Nephron (organoid): ENCODE results near the gene SPACA1.

Experiments
- H3K27ac Mint-ChIP-seq, 3 experiments: 2 replicates each; pipeline ENCODE4 v1.8.0; 2020; ENCODE audit warnings: mixed read lengths in 3 of 3, mild to moderate bottlenecking in 2 of 3, moderate library complexity in 1 of 3
- H3K27me3 Mint-ChIP-seq: 2 replicates; pipeline ENCODE4 v1.8.0; 2021; ENCODE audit warnings: low read depth, mild to moderate bottlenecking, moderate library complexity, mixed read lengths
- H3K36me3 Mint-ChIP-seq: 2 replicates; pipeline ENCODE4 v1.8.0; 2020; ENCODE audit warnings: low read depth, mixed read lengths
- H3K4me1 Mint-ChIP-seq: 2 replicates; pipeline ENCODE4 v1.8.0; 2020; ENCODE audit warnings: mixed read lengths
- H3K4me3 Mint-ChIP-seq, 3 experiments: 2 replicates each; pipeline ENCODE4 v1.8.0; 2020; ENCODE audit warnings: mild to moderate bottlenecking in 3 of 3, mixed read lengths in 3 of 3, moderate library complexity in 2 of 3
- H3K9me3 Mint-ChIP-seq: 2 replicates; pipeline ENCODE4 v1.8.0; 2020; ENCODE audit warnings: mixed read lengths
- CTCF ChIP-seq, 3 experiments: fragments of 200-600 bp; sonication (generic); IDR thresholded peaks; one replicate each; pipeline ENCODE4 v1.5.0; 2021; ENCODE audit warnings: antibody characterized with exemption in 3 of 3; ENCODE audit not compliant: unreplicated experiment in 3 of 3

The SPACA1 gene

DNA sequence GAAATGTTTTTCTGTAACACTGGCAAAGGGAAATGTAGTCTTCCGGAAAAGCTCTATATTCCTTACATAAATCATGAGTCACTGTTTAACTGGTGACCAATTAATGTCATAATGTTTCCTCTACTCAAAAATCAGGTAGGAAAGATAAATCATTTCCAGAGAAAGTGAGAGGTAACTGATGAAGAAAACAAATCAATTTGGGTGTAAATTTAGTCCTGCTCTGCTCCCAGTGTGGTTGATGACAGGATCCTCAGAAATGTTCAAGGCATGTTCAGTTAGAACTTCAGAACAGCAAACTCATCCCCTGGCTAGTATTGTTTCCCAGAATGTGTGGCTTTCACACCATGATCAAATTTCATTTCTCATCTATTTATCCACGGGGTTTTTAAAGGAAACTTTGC, 38.8 kb upstream of the SPACA1 start:
- TF ChIP-seq CTCF (IDR thresholded peaks at IDR 0.05; ENCODE audit: unreplicated experiment in 3 of 3), result no peak
- no peak overlapping the region for H3K4me3 Mint-ChIP-seq

GRCh38 chr6:88013015-88013414, 34.6 kb upstream of the SPACA1 start:
- Mint-ChIP-seq H3K27ac (no peak overlapping the region), H3K9me3 (no peaks in the 10 kb centered on the region), H3K36me3 (no peaks in the 10 kb centered on the region), H3K4me1 (peaks cover 14% of the 10 kb centered on the region), H3K4me3 (no peak overlapping the region), H3K27me3 (no peaks in the 10 kb centered on the region)
- no peak for TF ChIP-seq CTCF (IDR thresholded peaks at IDR 0.05; ENCODE audit: unreplicated experiment in 3 of 3)

More for the DNA sequence above, 38.8 kb upstream of the SPACA1 start:
- Mint-ChIP-seq H3K27ac (peak overlapping the region; percentile 38 to 72 (median 68)), H3K9me3 (no peaks in the 10 kb centered on the region), H3K4me1 (peaks cover 29% of the 10 kb centered on the region), H3K27me3 (no peaks in the 10 kb centered on the region), H3K36me3 (no peaks in the 10 kb centered on the region)

DNA sequence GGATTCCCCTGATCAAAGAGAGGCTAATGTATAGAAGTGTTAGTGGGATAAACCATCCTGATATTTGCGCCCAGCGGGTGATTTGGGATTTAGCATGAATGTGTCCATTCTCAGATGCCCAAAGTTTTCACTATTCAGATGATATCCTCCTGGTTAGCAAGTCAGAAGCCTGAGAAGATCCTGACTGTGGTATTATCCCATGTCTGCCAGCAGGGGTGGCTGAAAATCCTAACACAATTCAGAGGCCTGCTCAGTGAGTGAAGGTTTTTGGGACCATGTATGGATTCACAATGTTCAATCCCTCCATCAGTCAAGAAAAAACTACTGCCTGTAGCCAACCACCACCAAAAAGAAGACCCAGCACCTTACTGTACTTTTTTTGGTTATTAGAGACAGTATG, 34.1 kb upstream of the SPACA1 start:
- no peaks in the 10 kb centered on the region for H3K9me3 Mint-ChIP-seq
- no peak for TF ChIP-seq CTCF (IDR thresholded peaks at IDR 0.05; ENCODE audit: unreplicated experiment in 3 of 3)
- no peaks in the 10 kb centered on the region for H3K27me3 Mint-ChIP-seq
- H3K4me3 Mint-ChIP-seq, result no peak overlapping the region
- no peaks in the 10 kb centered on the region for H3K36me3 Mint-ChIP-seq
- no peak overlapping the region for H3K27ac Mint-ChIP-seq
- peaks cover 9% of the 10 kb centered on the region for H3K4me1 Mint-ChIP-seq

DNA sequence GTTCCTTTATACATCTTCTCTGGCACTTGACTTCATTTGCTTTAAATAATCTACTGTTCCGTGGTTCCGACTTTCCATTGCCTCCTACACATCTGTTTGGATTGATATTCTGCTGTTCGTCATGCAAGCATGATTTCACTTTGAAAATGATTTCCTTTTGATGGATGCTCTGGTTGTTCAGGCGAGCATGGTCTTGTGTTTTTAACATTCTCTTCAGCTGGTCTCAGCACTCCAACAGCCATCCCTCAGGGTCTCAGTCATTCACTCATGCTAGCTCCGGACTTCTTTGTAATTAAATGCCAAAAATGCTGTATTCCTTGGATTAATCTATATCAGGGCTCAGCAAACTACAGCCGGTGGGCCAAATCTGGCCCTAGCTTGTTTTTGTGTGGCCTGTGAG, 27.2 kb upstream of the SPACA1 start:
- H3K27me3 Mint-ChIP-seq, result no peaks in the 10 kb centered on the region
- peaks cover 5% of the 10 kb centered on the region for H3K4me1 Mint-ChIP-seq
- H3K9me3 Mint-ChIP-seq, result no peaks in the 10 kb centered on the region
- no peak for TF ChIP-seq CTCF (IDR thresholded peaks at IDR 0.05; ENCODE audit: unreplicated experiment in 3 of 3)
- H3K4me3 Mint-ChIP-seq, result no peak overlapping the region
- H3K27ac Mint-ChIP-seq, result no peak overlapping the region
- no peaks in the 10 kb centered on the region for H3K36me3 Mint-ChIP-seq

DNA sequence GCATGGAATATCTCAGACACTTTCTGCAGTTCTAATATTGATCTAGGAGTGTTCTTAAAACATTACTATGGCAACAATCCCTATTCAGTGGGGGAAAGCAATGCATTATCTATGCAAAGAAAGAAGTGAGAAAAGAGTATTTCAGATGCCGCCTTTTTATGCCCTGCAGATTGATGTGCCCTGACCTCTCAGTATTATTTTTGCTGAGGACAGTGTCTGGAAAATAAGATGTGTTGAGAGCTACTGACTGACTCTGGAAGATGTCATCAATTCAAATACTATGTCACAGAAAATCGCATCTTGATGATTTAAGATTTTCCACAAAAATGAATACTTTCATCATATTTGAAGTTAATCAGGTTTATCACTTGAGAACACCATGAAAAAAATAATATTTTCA, 22.9 kb upstream of the SPACA1 start:
- no peak overlapping the region for H3K27ac Mint-ChIP-seq
- no peaks in the 10 kb centered on the region for H3K36me3 Mint-ChIP-seq
- no peaks in the 10 kb centered on the region for H3K27me3 Mint-ChIP-seq
- no peak for TF ChIP-seq CTCF (IDR thresholded peaks at IDR 0.05; ENCODE audit: unreplicated experiment in 3 of 3)
- peaks cover 5% of the 10 kb centered on the region for H3K4me1 Mint-ChIP-seq
- no peak overlapping the region for H3K4me3 Mint-ChIP-seq
- H3K9me3 Mint-ChIP-seq, result peaks cover 12% of the 10 kb centered on the region

- TF ChIP-seq CTCF (IDR thresholded peaks at IDR 0.05; ENCODE audit: unreplicated experiment in 3 of 3), result no peak
- Mint-ChIP-seq H3K9me3 (peaks cover 48% of the 10 kb centered on the region), H3K4me3 (no peak overlapping the region), H3K36me3 (peaks cover 5% of the 10 kb centered on the region), H3K27me3 (no peaks in the 10 kb centered on the region), H3K4me1 (no peaks in the 10 kb centered on the region), H3K27ac (no peak overlapping the region)
Measured at GRCh38 chr6:88031550-88031949, 16.1 kb upstream of the SPACA1 start.
